SK-N-SH treated with all-trans-retinoic acid at 6 μM for 48 hours (cell line): Measurements from ENCODE around the gene LAD1.

Source experiments
- ARNTL ChIP-seq: fragments of 450-650 bp; formaldehyde crosslinking; IDR thresholded peaks from 2 replicates; pipeline ENCODE4 v1.5.0; 2020; ENCODE audit warnings: low read depth, mild to moderate bottlenecking, moderate library complexity, borderline replicate concordance
- PPARA ChIP-seq: fragments of 250-450 bp; sonication (Bioruptor Pico); IDR thresholded peaks from 2 replicates; pipeline ENCODE4 v1.5.0; 2020; ENCODE audit warnings: mild to moderate bottlenecking, borderline replicate concordance
- TOX ChIP-seq: fragments of 250-450 bp; sonication (Bioruptor Pico); IDR thresholded peaks from 2 replicates; pipeline ENCODE4 v1.8.0; 2021; ENCODE audit warnings: mild to moderate bottlenecking, moderate library complexity, borderline replicate concordance
- ZC3H10 ChIP-seq: fragments of 250-450 bp; sonication (Bioruptor Pico); IDR thresholded peaks from 2 replicates; pipeline ENCODE4 v1.5.1; 2021; ENCODE audit warnings: mild to moderate bottlenecking, moderate library complexity
- ZFP3 ChIP-seq: fragments of 250-450 bp; sonication (Bioruptor Pico); IDR thresholded peaks from 2 replicates; pipeline ENCODE4 v1.5.0; 2020; ENCODE audit warnings: mild to moderate bottlenecking, moderate library complexity
- ZNF565 ChIP-seq: fragments of 450-650 bp; formaldehyde crosslinking; conservative IDR thresholded peaks from 2 replicates; pipeline ENCODE4 v1.5.0; 2020; ENCODE audit warnings: low read depth, mild to moderate bottlenecking, moderate library complexity
- TF ChIP-seq, protein P1 (sequence below): fragments of 250-450 bp; sonication (Bioruptor Pico); IDR thresholded peaks from 2 replicates; pipeline ENCODE4 v1.5.1; 2020; ENCODE audit warnings: low read depth, mild to moderate bottlenecking, moderate library complexity
- TF ChIP-seq, protein P2 (sequence below): fragments of 250-450 bp; sonication (Bioruptor Pico); IDR thresholded peaks from 2 replicates; pipeline ENCODE4 v1.5.0; 2020; ENCODE audit warnings: mild to moderate bottlenecking, moderate library complexity
- TF ChIP-seq, protein P3 (sequence below): fragments of 250-450 bp; sonication (Bioruptor Pico); IDR thresholded peaks from 2 replicates; pipeline ENCODE4 v1.8.0; 2020; ENCODE audit warnings: mild to moderate bottlenecking, moderate library complexity, borderline replicate concordance

DNA sequence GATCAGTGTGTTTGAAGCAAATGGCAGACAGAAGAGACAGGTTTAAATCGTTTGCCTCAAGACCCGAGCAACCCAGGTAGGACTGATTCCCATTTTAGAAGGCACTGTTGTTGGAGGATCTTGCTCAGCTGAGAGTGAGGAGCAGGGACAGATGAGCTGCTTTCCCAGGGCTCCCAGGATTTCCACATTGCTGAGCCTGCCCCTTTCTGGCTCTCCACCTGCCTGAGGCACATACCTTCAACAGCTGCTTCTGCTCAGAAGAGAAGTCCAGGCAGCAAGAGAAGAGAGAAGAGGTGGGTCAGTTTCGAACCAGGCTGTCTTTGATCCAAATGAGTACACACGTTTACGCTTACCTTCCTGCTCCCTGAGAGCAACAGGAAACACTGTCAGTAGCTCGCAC is 27.3 kb downstream of the LAD1 start:
- TF ChIP-seq ZC3H10 (CRISPR knock-in tag) (no peak), ARNTL (CRISPR knock-in tag) (no peak), PPARA (CRISPR knock-in tag) (no peak), ZNF565 (CRISPR knock-in tag) (no peak), ZFP3 (CRISPR knock-in tag) (no peak), TOX (no peak)
- TF ChIP-seq, protein P1, sequence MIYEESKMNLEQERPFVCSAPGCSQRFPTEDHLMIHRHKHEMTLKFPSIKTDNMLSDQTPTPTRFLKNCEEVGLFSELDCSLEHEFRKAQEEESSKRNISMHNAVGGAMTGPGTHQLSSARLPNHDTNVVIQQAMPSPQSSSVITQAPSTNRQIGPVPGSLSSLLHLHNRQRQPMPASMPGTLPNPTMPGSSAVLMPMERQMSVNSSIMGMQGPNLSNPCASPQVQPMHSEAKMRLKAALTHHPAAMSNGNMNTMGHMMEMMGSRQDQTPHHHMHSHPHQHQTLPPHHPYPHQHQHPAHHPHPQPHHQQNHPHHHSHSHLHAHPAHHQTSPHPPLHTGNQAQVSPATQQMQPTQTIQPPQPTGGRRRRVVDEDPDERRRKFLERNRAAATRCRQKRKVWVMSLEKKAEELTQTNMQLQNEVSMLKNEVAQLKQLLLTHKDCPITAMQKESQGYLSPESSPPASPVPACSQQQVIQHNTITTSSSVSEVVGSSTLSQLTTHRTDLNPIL (CRISPR knock-in tag) = no peak
- TF ChIP-seq, protein P2, sequence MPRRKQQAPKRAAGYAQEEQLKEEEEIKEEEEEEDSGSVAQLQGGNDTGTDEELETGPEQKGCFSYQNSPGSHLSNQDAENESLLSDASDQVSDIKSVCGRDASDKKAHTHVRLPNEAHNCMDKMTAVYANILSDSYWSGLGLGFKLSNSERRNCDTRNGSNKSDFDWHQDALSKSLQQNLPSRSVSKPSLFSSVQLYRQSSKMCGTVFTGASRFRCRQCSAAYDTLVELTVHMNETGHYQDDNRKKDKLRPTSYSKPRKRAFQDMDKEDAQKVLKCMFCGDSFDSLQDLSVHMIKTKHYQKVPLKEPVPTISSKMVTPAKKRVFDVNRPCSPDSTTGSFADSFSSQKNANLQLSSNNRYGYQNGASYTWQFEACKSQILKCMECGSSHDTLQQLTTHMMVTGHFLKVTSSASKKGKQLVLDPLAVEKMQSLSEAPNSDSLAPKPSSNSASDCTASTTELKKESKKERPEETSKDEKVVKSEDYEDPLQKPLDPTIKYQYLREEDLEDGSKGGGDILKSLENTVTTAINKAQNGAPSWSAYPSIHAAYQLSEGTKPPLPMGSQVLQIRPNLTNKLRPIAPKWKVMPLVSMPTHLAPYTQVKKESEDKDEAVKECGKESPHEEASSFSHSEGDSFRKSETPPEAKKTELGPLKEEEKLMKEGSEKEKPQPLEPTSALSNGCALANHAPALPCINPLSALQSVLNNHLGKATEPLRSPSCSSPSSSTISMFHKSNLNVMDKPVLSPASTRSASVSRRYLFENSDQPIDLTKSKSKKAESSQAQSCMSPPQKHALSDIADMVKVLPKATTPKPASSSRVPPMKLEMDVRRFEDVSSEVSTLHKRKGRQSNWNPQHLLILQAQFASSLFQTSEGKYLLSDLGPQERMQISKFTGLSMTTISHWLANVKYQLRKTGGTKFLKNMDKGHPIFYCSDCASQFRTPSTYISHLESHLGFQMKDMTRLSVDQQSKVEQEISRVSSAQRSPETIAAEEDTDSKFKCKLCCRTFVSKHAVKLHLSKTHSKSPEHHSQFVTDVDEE = no peak
- TF ChIP-seq, protein P3, sequence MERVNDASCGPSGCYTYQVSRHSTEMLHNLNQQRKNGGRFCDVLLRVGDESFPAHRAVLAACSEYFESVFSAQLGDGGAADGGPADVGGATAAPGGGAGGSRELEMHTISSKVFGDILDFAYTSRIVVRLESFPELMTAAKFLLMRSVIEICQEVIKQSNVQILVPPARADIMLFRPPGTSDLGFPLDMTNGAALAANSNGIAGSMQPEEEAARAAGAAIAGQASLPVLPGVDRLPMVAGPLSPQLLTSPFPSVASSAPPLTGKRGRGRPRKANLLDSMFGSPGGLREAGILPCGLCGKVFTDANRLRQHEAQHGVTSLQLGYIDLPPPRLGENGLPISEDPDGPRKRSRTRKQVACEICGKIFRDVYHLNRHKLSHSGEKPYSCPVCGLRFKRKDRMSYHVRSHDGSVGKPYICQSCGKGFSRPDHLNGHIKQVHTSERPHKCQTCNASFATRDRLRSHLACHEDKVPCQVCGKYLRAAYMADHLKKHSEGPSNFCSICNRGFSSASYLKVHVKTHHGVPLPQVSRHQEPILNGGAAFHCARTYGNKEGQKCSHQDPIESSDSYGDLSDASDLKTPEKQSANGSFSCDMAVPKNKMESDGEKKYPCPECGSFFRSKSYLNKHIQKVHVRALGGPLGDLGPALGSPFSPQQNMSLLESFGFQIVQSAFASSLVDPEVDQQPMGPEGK (CRISPR knock-in tag) = no peak
